SW480 (cell line): ENCODE results near the gene TFPT.
A peak's percentile ranks its signal among the peaks of the same experiment; 100 is the strongest.

Experiments used
- DNase-seq: peaks from one replicate; pipeline ENCODE4 v3.0.0-alpha.2; 2016; ENCODE audit warnings: low spot score

The TFPT gene

GRCh38 chr19:54148158-54148557 is 32.7 kb upstream of the TFPT start:
- DNase-seq: no peak

DNA sequence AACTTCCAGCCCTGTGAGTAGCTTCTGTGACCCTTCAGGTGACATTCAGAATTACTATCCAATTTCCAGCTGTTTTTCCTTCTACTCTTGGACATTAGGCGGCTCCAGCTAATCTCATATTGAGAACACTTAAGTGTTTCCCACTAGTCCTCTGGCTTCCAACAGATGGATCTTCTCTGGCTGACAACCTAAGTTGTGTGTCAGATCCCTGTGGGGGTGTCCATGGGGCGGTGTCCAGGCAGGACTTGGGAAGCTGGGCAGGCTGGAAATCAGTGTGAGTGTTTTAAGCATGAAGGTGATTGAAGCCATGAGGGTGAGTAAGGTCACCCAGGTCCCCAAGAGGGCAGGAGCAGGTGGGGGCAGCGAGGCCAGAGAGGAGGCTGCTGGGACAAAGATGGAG is 32.2 kb upstream of the TFPT start:
- DNase-seq: no peak

GRCh38 chr19:54145541-54146158 is 30.2 kb upstream of the TFPT start:
- no peak for DNase-seq

DNA sequence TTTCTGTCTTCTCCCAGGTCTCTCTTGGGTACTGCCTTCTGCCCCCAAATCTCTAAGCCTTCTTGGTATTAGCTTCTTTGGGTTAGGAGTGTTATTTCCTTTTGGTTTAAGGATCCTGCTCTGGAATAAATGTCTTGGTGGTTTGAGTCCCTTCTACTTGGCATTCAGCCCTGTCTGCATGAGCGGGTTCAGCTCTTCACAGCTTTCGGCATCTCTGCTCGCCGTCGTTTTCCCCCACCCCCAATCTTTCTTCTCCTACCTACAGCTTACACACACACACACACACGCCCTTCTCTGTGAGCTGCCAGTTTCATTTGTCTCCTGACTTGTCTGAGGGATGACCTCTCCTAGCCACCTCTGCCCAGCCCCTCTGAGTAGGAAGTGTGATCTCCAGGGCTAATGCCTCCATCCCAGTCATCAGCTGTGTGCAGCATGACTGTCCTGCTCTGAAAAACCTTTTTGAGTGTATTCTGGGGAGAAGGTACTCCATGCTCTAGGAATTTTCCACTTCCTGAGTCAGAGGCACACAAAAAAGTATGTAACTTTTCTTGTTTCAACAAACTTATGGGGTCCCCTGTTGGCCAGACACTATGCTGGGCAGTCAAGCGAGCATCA is 26.8 kb upstream of the TFPT start:
- no peak for DNase-seq

DNA sequence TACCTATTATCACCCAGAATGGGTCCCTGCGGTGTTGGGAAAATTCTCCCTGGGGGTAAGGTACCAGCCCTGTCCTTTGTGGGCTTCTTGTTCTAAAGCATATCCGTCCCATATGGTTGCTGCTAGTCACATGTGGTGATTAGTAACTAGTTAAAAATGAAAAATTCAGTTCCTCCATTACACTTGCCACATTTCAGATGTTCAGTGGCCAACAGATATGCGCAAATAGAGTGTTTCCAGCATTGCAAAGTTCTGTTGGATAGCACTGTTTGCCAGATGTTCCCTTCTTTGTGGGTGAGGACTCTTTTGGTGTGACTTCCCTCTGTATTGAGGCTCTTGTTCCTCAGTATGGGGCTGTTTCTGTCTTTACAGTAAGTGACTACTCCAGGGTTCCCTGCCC is 25.9 kb upstream of the TFPT start:
- DNase-seq: no peak

DNA sequence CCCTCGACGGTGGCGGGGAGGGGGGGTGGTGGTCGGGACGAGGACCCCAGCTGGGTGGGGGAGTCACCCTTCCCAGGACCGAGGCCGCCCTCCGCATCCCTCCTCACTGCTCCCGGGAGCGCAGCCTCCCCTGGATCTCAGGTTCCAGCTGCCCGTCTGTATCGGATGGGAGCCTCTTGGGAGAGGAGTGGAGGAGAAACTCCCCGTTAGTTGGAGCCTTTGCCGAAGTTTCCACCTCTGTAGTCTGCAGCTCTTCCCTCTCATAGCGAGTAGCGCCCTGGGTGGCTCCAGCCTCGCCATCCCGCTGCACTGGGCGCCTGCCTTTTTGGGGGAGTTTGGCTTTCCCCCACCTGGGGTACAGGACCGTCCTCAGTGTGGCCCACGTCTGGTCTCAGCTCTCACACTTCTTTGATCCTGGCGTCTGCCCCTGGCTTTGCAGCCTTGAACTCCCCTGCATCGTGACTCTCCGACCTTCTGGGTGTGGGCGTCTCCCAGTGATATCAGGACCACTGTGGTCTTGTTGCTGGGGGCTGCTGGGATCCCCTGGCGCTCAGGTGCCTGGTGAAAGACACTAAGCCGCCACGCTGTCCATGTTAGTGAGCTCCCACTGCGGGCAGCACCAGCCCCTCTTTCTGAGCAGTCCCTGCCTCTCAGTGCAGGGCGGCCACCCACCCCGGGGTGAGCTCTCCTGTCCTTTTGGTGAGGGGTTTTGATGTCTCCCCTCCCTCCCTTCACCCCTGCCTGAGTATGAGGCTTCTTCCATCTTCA is 23.2 kb upstream of the TFPT start:
- no peak for DNase-seq

DNA sequence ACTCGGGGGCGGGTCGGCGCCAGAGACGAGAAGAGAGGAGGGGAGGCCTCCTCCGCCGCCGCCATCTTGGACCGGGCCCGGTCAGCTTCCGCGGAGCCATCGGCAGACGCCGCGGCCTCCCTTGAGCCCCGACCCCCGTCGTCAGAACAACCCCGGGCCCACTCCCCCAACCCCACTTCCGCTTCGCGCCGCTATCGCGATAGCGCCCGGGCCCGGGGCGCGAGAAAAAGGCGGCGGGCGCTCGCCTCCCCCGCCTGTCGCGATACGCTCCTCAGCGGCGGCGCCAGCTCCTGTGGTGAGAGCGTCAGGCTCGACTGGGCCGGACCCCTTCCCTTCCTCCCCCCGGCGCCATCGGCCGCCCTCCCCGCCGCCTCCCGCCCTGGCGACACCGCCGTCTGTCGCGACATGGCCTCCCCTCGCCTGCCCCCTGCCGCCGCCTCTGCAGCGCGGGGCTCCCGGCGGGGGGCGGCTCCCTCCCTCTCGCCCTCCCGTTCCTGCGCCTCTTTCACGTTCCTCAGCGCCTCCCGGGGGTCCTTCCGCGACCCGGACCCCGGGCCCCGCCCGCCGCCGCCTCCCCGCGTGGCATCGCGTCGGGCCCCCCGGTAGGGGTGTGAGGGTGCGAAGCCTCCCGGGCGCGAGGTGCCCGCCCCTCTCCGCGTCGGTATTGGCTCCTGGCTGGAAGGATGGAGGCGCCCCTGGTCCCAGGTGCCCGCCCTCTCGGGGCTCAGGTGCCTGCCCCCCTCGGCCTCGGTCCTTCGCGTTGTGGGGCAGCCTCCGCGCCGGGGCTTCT is 22.4 kb upstream of the TFPT start, which contains the start of gene CNOT3:
TSS of gene CNOT3 (plus strand) at position 64 of the 790 bp plus-strand sequence. CDS start 5,217 bp downstream, outside the sequence.
- DNase-seq: no peak

- DNase-seq: peak; percentile 100
These were observed 21.6 kb upstream of the TFPT start for GRCh38 chr19:54136864-54137698.

- peak; percentile 50 for DNase-seq
These were observed 20.8 kb upstream of the TFPT start for GRCh38 chr19:54136086-54136863.

GRCh38 chr19:54133957-54134590 is 18.6 kb upstream of the TFPT start:
- no peak for DNase-seq

DNA sequence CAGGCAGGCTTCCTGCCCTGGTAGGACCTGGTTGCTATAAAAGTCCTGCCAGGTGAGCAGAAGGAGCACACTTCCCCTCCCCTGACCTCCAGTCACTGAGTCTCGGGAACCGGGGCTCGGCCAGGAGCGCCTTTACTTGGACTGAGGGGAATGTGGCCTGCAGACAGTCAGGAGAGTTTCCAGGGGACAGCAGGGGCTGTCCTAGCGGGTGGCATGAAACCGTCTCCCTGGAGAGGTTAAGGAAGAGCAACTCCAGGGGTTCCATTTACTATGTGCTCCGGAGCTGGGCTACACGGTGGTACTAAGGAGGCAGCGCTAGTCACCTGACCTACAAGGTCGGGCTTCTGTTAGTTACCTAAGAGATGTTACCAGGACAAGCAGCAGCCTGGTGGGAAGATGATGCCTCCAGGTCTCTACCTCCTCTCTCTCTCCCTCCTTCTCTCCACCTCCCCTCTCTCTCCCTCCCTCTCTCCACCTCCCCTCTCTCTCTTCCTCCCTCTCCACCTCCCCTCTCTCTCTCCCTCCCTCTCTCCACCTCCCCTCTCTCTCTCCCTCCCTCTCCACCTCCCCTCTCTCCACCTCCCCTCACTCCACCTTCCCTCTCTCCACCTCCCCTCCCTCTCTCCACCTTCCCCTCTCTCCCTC is 18.0 kb upstream of the TFPT start:
- DNase-seq: no peak

DNA sequence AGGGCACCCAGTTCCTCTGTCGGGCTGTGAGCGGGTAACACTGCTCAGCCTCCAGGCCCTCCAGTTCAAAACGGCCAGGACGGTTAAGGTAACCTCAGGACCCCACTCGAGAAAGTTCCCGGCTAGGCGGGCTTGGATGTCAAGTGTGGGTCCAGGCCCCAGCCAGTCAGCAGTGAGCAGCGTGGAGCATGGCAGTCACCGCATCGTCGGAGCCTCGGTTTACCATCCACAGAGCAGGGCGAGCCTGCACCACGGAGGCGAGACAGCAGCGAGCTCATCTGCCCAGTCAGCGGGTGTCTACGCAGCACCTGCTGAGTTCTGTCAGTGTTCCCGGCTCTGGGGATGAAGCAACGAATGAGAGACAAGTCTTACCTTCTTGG is 14.2 kb upstream of the TFPT start:
- no peak for DNase-seq

- no peak for DNase-seq
These were observed 13.5 kb upstream of the TFPT start for GRCh38 chr19:54128796-54129616.

GRCh38 chr19:54128441-54128725 is 12.9 kb upstream of the TFPT start:
- DNase-seq: no peak

GRCh38 chr19:54127688-54128440 is 12.4 kb upstream of the TFPT start:
- DNase-seq: no peak

- DNase-seq: no peak
These were observed 10.3 kb upstream of the TFPT start for GRCh38 chr19:54125713-54126112.

DNA sequence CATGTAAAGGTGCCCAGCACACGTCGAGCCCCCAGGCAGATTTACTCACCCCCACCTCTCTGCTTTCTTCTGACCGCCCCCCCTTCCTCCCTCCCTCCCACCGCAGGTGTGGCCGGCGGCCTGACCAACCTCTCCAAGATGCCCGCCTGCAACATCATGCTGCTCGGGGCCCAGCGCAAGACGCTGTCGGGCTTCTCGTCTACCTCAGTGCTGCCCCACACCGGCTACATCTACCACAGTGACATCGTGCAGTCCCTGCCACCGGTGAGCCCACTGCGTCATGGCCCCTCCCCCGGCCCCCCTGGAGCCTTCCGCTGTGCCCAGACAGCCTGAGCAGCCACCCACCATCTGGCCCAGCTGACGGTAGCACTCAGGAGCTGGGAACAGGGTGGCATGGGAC is 8.9 kb upstream of the TFPT start:
- no peak for DNase-seq

DNA sequence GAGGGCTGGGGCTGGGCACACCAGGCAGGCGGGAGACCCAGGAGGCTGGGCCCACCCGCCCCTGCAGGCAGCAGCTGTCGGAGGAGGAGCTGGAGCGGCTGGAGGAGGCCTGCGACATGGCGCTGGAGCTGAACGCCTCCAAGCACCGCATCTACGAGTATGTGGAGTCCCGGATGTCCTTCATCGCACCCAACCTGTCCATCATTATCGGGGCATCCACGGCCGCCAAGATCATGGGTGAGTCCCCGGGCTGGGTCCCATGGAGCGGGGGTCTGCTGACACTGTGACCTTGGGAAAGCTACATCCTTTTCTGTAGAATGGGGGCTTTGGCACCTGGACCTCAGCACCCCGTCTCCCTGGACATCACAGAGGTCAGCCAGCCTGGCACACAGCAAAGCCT is 8.2 kb upstream of the TFPT start:
- DNase-seq: no peak
